Transverse colon (tissue), 3 donors: ENCODE results near the gene PLAGL2.

Source experiments
- CTCF ChIP-seq, 5 experiments: fragments of 200-600 bp in 3 of 5; fragments of 450-650 bp in 2 of 5; sonication (generic) in 3 of 5; IDR thresholded peaks; 1 replicate in 2 of 5; 2 replicates in 3 of 5; pipeline ENCODE4 v1.5.1; 2016 to 2017; ENCODE audit warnings: antibody characterized with exemption in 5 of 5, inconsistent platforms in 3 of 5, mild to moderate bottlenecking in 2 of 5, moderate library complexity in 1 of 5
- POLR2A ChIP-seq: fragments of 450-650 bp; IDR thresholded peaks from one replicate; pipeline ENCODE4 v1.6.1; 2016; ENCODE audit warnings: antibody characterized with exemption, mild to moderate bottlenecking, moderate library complexity

GRCh38 chr20:32241807-32242206 lies 34.3 kb upstream of the PLAGL2 start:
- no peak for TF ChIP-seq CTCF (IDR thresholded peaks at IDR 0.05)
- TF ChIP-seq POLR2A = no peak
